GM23248 (cell line): ENCODE measurements around the gene MSL1. TPM values are rescaled to one million over a fixed set of nuclear protein-coding genes. Genes with fewer than 3 reads are reported as not detected.

Experiments used
- DNase-seq: peaks from one replicate; pipeline ENCODE4 v3.0.0-alpha.2; 2015
- H2AFZ ChIP-seq: fragments of 200-600 bp; sonication (generic); 2 replicates; pipeline ENCODE4 v1.6.1; 2016; ENCODE audit warnings: antibody characterized with exemption
- H3F3A ChIP-seq: fragments of 200-600 bp; sonication (generic); 2 replicates; pipeline ENCODE4 v1.6.1; 2016; ENCODE audit warnings: mild to moderate bottlenecking, antibody characterized with exemption, mixed run types; ENCODE audit not compliant: insufficient read depth
- H3K27ac ChIP-seq: fragments of 200-600 bp; sonication (generic); 2 replicates; pipeline ENCODE4 v1.5.1; 2016; ENCODE audit warnings: mild to moderate bottlenecking
- H3K27me3 ChIP-seq: fragments of 200-600 bp; sonication (generic); replicated peaks from 2 replicates; pipeline ENCODE4 v1.6.1; 2016; ENCODE audit warnings: mild to moderate bottlenecking; ENCODE audit not compliant: insufficient read depth
- H3K36me3 ChIP-seq: fragments of 200-600 bp; sonication (generic); 2 replicates; pipeline ENCODE4 v1.6.1; 2016; ENCODE audit warnings: low read depth, mild to moderate bottlenecking
- H3K4me1 ChIP-seq: fragments of 200-600 bp; sonication (generic); 2 replicates; pipeline ENCODE4 v1.6.1; 2016; ENCODE audit warnings: mild to moderate bottlenecking; ENCODE audit not compliant: insufficient read depth
- H3K4me2 ChIP-seq: fragments of 200-600 bp; sonication (generic); one replicate; pipeline ENCODE4 v1.6.1; 2016; ENCODE audit warnings: mild to moderate bottlenecking; ENCODE audit not compliant: unreplicated experiment
- H3K4me3 ChIP-seq: fragments of 200-600 bp; sonication (generic); 2 replicates; pipeline ENCODE4 v1.5.1; 2016; ENCODE audit warnings: mild to moderate bottlenecking
- H3K79me2 ChIP-seq: fragments of 200-600 bp; sonication (generic); 2 replicates; pipeline ENCODE4 v1.6.1; 2016; ENCODE audit warnings: mild to moderate bottlenecking; ENCODE audit not compliant: insufficient read depth
- H3K9ac ChIP-seq: fragments of 200-600 bp; sonication (generic); 2 replicates; pipeline ENCODE4 v1.6.1; 2016; ENCODE audit warnings: mild to moderate bottlenecking
- H3K9me2 ChIP-seq: fragments of 200-600 bp; sonication (generic); 2 replicates; pipeline ENCODE4 v1.6.1; 2016; ENCODE audit warnings: mixed run types, mild to moderate bottlenecking, moderate library complexity; ENCODE audit not compliant: insufficient read depth
- H3K9me3 ChIP-seq: fragments of 200-600 bp; sonication (generic); one replicate; pipeline ENCODE4 v1.6.1; 2017; ENCODE audit warnings: low read depth
- H4K20me1 ChIP-seq: fragments of 200-600 bp; sonication (generic); 2 replicates; pipeline ENCODE4 v1.6.0; 2016; ENCODE audit not compliant: insufficient read depth
- EZH2 ChIP-seq: fragments of 200-600 bp; sonication (generic); IDR thresholded peaks from 2 replicates; pipeline ENCODE4 v1.6.1; 2018; ENCODE audit warnings: antibody characterized with exemption, mild to moderate bottlenecking; ENCODE audit not compliant: insufficient read depth, poor library complexity, severe bottlenecking
- EZH2phosphoT487 ChIP-seq: fragments of 200-600 bp; sonication (generic); IDR thresholded peaks from 2 replicates; pipeline ENCODE4 v1.6.1; 2018; ENCODE audit warnings: antibody characterized with exemption, moderate library complexity, mild to moderate bottlenecking, low read depth; ENCODE audit not compliant: insufficient read depth
- WGBS, 2 experiments: methylation state at CpG; one replicate each; pipeline ENCODE4 v1.1.6; 2015 to 2017; ENCODE audit warnings: low lambda C conversion rate in 2 of 2, low coverage in 1 of 2; ENCODE audit errors: missing lambda C conversion rate in 2 of 2; 5-methylcytosine and 5-hydroxymethylcytosine counted together
- in situ Hi-C: fragments of 300-500 bp; cut with MboI; formaldehyde crosslinking; loops from 2 replicates; pipeline ENCODE4 v1.15.0; 2020
- polyA plus RNA-seq: library from polyadenylated mRNA; unstranded; fragments of >200 nt; fragmentation: Nextera tagmentation; extraction: Ambion mirVana; gene quantifications from 2 replicates; pipeline ENCODE4 v1.2.1, GENCODE V29; 2016
- total RNA-seq: library from RNA; depleted of rRNA; stranded (reverse); fragments of >200 nt; shearing (Covaris generic); gene quantifications from 2 replicates; pipeline ENCODE4 v1.2.3, GENCODE V29; 2014

MSL1 gene
- total and polyA plus RNA-seq, 2 experiments from 2014 or later, result 8.9 to 45.3 TPM

GRCh38 chr17:40089077-40089895, 32.5 kb upstream of the MSL1 start:
- in situ Hi-C loops, result no loop called here
- no peak overlapping the region for H2AFZ ChIP-seq
- H3K4me2 ChIP-seq, result no peak overlapping the region
- H3K36me3 ChIP-seq, result peaks cover 8% of the 10 kb centered on the region
- no peak overlapping the region for H3K27ac ChIP-seq
- no peaks in the 10 kb centered on the region for H3K9me3 ChIP-seq
- H3K4me3 ChIP-seq, result no peak overlapping the region
- WGBS, 2 experiments, result 84 to 91% methylated on average over 17 to 26 of the region's 26 CpGs
- H4K20me1 ChIP-seq, result no peaks in the 10 kb centered on the region
- no peaks in the 10 kb centered on the region for H3K27me3 ChIP-seq
- no peak overlapping the region for H3K9ac ChIP-seq
- DNase-seq, result no peak
- no peaks in the 10 kb centered on the region for H3K79me2 ChIP-seq
- peaks cover 1% of the 10 kb centered on the region; the same call in 1 of the 2 replicates for H3F3A ChIP-seq
- TF ChIP-seq EZH2 (no peak), EZH2phosphoT487 (no peak)
- no peaks in the 10 kb centered on the region for H3K9me2 ChIP-seq
- peaks cover 20% of the 10 kb centered on the region for H3K4me1 ChIP-seq

DNA sequence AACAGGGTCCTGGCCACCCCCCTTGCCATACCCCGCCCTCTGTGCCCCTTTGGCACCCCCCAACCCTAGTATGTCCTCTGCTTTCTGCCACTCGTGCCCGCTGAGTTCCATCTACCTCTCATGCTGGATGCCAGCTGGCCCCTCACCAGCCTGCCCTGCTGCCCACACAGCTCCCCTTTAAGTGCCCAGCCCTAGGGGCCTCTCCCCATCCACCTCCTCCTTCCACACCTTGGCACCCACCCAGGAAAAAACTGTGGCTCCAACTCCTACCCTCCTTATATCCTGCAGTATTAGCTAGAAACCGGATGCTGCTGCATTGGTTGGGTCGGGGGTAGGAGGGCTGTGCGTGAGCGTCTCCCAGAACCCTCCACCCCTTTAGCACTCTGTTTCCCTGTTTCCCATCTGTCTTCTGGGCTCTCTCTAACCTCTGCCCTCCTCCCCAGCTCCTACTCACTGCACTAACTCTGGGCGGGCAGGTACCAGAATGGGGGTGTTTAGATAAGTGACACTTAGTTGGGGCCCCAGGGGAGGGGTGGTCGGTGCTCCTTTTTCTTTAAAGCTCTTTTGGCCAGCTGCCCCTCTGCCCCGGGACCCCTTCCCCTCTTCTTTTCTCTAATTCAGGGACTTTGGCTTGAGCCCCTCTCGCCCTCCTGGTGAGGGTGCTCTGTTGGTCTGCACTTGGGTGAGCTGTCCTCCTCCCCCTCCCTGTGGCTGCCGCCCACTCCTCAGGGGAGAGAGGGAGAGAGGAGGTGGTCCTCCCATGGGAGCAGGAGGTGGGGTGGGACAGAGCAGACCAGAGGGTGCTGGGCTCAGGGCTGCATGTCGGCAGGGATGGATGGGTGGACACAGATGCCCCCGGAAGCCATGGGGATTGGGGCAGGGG, 31.3 kb upstream of the MSL1 start:
- no peak for DNase-seq
- H3K27me3 ChIP-seq, result no peaks in the 10 kb centered on the region
- H3K27ac ChIP-seq, result no peak overlapping the region
- H3K9ac ChIP-seq, result no peak overlapping the region
- no peaks in the 10 kb centered on the region for H3K9me3 ChIP-seq
- H3K79me2 ChIP-seq, result no peaks in the 10 kb centered on the region
- no peak overlapping the region for H3K4me2 ChIP-seq
- no peaks in the 10 kb centered on the region for H3K9me2 ChIP-seq
- peaks cover 14% of the 10 kb centered on the region for H3K36me3 ChIP-seq
- in situ Hi-C loops, result no loop called here
- H3K4me3 ChIP-seq, result no peak overlapping the region
- WGBS, 2 experiments, result 78 to 81% methylated on average over 12 to 14 of the region's 14 CpGs
- H3F3A ChIP-seq, result peaks cover 3% of the 10 kb centered on the region; the same call in 1 of the 2 replicates
- peaks cover 23% of the 10 kb centered on the region for H3K4me1 ChIP-seq
- TF ChIP-seq EZH2phosphoT487, result no peak
- TF ChIP-seq EZH2, result no peak
- H2AFZ ChIP-seq, result no peak overlapping the region
- H4K20me1 ChIP-seq, result no peaks in the 10 kb centered on the region

DNA sequence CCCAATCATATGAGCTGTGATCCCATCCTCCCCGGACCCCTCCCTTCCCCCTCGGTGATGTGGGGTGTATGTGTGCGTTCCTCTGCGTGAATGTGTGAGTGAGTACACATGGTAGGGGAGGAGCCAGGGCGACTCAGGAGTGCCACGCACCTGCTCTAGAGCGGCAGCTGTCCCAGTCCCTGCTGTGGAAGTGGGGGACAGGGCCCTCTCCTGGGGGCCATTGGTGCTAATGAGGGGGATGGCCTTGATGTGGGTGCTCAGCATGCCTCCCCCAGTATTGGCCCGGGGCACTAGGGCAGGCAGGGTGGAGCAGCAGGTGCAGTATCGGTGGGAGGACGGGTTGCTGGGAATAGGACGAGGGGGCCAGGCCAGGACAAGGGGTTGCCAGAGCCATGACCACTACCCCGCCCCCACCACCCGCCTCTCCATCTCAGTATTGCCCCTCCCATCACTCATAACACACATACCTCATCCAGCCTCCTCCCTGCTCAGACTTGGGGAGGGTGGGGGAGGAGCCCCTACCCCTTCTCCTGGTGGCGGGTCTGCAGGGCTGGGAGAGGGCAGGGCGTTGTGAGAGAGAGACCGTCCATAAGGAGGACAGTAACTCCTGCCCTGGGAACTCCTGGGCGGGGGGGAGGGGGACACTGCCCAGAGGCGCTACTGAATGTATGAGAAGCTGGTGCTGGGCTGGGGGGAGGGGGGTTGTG, 29.9 kb upstream of the MSL1 start:
- Histone ChIP-seq H3K4me1 (peaks cover 23% of the 10 kb centered on the region), H2AFZ (no peak overlapping the region), H3K36me3 (peaks cover 14% of the 10 kb centered on the region), H3K9me2 (no peaks in the 10 kb centered on the region), H4K20me1 (no peaks in the 10 kb centered on the region), H3F3A (peaks cover 3% of the 10 kb centered on the region; the same call in 1 of the 2 replicates), H3K27me3 (no peaks in the 10 kb centered on the region), H3K4me3 (no peak overlapping the region), H3K9me3 (no peaks in the 10 kb centered on the region), H3K79me2 (peaks cover 7% of the 10 kb centered on the region), H3K9ac (0 out of 2 replicates have a peak overlapping the region, but pooled peaks have one; percentile 20), H3K4me2 (no peak overlapping the region), H3K27ac (peak overlapping the region; percentile 15; the same call in 1 of the 2 replicates)
- TF ChIP-seq EZH2 (no peak), EZH2phosphoT487 (no peak)
- DNase-seq, result peak; percentile 48
- WGBS, 2 experiments, result 62 to 65% methylated on average over 14 to 18 of the region's 18 CpGs
- in situ Hi-C loops, result no loop called here

DNA sequence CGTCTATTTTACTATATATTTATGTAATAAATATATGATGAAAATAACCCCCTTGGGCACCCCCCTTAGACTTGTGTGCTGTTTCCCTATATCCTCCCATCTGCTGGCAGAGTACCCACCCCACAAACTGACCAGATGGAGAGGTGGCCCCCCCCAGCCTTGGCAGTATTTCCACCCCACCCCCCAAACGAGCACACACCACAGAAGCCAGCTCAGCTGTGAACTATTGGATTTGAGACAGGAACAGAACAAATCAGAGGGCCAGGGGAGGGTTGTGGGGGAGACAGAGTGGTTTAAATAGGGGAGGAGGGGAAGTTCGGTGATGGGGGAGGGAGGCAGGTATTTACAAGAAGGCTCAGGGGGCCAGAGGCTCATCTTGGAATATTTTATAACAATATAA, 29.2 kb upstream of the MSL1 start:
- 32 to 45% methylated on average over 2 to 3 of the region's 3 CpGs for WGBS, 2 experiments

More for the DNA sequence above, 29.2 kb upstream of the MSL1 start:
- H3K9me3 ChIP-seq, result no peaks in the 10 kb centered on the region
- peaks cover 5% of the 10 kb centered on the region; the same call in 1 of the 2 replicates for H3F3A ChIP-seq
- TF ChIP-seq EZH2phosphoT487 (no peak), EZH2 (no peak)
- H3K9me2 ChIP-seq, result no peaks in the 10 kb centered on the region
- peak overlapping the region; percentile 15; the same call in 1 of the 2 replicates for H3K27ac ChIP-seq
- H3K4me1 ChIP-seq, result peaks cover 30% of the 10 kb centered on the region
- in situ Hi-C loops, result no loop called here
- peaks cover 14% of the 10 kb centered on the region for H3K36me3 ChIP-seq
- H3K27me3 ChIP-seq, result no peaks in the 10 kb centered on the region
- no peaks in the 10 kb centered on the region for H4K20me1 ChIP-seq
- DNase-seq, result peak; percentile 53
- H3K4me3 ChIP-seq, result no peak overlapping the region
- no peak overlapping the region for H2AFZ ChIP-seq
- H3K9ac ChIP-seq, result peak overlapping the region; percentile 20; the same call in 1 of the 2 replicates
- peak overlapping the region; percentile 28 for H3K4me2 ChIP-seq
- peaks cover 14% of the 10 kb centered on the region for H3K79me2 ChIP-seq
